Measurements from ENCODE around the gene STK35.

The STK35 gene

DNA sequence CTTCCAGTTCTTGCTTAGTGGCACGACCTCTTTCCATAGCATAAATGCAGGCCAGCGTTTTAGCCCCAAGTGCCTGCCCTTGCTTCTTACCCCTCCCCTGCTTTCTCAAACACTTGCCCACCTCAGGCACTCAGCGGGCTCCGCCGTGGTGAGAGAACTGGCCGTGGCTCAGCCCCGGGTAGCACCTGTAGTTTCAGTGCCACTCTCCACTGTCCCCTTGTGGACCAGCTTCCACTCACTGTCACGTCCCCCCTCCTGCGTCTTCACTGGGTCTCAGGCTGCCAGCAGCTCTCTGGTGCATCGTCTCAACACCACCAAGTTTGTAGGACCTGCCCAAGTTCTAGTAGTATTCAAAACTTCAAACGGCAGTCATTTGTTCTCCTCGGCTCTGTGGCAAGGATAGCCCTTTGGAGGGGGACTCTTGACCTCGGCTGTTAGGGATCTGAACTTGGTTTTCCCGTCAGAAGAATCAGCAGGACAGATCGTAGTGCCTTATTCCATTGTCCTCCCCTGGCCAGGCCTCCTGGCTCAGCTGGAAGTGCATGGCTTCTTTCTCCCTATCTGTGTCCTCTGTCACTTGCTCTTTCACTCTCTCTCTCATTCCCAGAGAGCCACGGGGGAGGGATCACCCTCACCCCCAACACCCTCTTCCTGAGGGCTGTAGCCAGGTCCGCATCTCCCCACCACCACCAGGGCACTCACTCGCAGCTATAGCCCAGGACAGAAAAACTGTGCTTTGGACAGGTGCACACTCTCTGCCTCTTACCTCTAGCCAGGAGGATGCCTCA is 44.6 kb downstream of the STK35 start:
- Histone ChIP-seq H3K36me3 (no peaks in the 10 kb centered on the region), H3K4me3 (ENCODE audit: low read depth, low read length) (no peak overlapping the region)
- no peak for DNase-seq

DNA sequence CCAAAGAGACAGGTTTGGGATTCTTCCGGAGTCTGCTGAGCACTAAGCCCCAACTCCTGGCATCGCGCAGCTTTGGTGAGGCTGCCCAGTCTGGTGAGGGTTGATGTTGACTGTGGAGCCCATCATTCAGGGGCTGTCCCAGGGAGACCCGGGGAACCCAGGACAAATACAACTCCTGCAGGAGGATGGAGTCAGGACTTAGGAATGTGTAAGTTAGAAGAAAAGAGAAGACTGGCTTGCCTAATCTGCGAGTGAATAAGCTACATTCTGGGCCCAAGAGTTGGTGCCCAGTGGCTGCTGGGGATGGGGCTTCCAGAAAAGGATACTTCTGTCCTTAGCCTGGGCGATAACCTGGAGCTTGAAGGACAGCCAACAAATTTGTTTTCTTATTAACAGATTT is 47.9 kb downstream of the STK35 start:
- TF ChIP-seq, protein P1, sequence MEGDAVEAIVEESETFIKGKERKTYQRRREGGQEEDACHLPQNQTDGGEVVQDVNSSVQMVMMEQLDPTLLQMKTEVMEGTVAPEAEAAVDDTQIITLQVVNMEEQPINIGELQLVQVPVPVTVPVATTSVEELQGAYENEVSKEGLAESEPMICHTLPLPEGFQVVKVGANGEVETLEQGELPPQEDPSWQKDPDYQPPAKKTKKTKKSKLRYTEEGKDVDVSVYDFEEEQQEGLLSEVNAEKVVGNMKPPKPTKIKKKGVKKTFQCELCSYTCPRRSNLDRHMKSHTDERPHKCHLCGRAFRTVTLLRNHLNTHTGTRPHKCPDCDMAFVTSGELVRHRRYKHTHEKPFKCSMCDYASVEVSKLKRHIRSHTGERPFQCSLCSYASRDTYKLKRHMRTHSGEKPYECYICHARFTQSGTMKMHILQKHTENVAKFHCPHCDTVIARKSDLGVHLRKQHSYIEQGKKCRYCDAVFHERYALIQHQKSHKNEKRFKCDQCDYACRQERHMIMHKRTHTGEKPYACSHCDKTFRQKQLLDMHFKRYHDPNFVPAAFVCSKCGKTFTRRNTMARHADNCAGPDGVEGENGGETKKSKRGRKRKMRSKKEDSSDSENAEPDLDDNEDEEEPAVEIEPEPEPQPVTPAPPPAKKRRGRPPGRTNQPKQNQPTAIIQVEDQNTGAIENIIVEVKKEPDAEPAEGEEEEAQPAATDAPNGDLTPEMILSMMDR (IDR thresholded peaks at IDR 0.05; ENCODE audit: low read depth, low read length): no peak
- Histone ChIP-seq H3K36me3 (no peaks in the 10 kb centered on the region), H3K4me1 (no peaks in the 10 kb centered on the region), H3K9me3 (no peaks in the 10 kb centered on the region), H3K27me3 (no peaks in the 10 kb centered on the region), H3K4me3 (ENCODE audit: low read depth, low read length) (no peak overlapping the region)
- no peak for DNase-seq

More for the DNA sequence above, 44.6 kb downstream of the STK35 start:
- Histone ChIP-seq H3K27me3 (no peaks in the 10 kb centered on the region), H3K9me3 (no peaks in the 10 kb centered on the region), H3K4me1 (no peaks in the 10 kb centered on the region)
- TF ChIP-seq, protein P1 (IDR thresholded peaks at IDR 0.05; ENCODE audit: low read depth, low read length): no peak

DNA sequence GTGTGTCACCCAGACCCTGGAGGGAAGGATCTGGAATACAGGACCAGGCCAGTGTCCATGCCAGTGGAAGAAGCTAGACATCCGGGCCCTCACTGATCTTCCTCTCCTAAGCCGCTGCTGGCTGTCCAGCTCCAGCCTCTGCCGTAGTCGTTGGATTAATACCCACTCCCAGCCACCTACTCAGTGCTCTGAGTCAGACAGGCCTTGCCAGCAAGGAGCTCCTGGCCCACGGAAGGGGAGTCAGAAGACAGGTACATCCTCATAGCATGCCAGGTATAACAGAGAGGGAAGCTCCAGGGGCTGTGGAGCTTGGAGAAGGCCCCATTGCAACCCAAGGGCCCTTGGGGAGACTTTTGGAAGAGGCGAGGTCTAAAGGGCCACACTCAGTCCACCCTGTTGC is 49.0 kb downstream of the STK35 start:
- no peaks in the 10 kb centered on the region for H3K36me3 ChIP-seq
- H3K27me3 ChIP-seq: no peaks in the 10 kb centered on the region
- H3K9me3 ChIP-seq: no peaks in the 10 kb centered on the region
- no peaks in the 10 kb centered on the region for H3K4me1 ChIP-seq
- H3K4me3 ChIP-seq (ENCODE audit: low read depth, low read length): no peak overlapping the region
- no peak for DNase-seq
- TF ChIP-seq, protein P1 (IDR thresholded peaks at IDR 0.05; ENCODE audit: low read depth, low read length): no peak

DNA sequence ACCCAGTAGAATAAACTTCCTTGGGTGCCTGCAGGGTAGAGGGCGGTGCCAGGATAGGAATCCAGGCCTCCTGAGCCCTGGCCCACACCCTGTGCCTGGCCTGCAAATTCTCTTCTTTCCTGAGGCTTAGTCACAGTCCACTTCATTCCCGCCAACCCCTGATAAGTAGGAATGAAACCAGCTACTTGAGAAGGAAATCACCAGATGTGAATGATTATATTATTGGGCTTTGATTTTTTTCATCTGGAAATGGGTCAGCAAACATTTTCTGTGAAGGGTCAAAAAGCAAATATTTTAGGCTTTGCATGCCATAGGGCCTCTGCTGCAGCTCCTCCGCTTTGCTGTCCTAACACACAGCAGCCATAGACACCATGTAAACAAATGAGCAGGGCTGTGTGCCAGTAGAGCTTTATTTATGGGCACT is 50.2 kb downstream of the STK35 start:
- TF ChIP-seq, protein P1 (IDR thresholded peaks at IDR 0.05; ENCODE audit: low read depth, low read length): no peak
- Histone ChIP-seq H3K4me1 (no peaks in the 10 kb centered on the region), H3K9me3 (no peaks in the 10 kb centered on the region), H3K27me3 (no peaks in the 10 kb centered on the region), H3K36me3 (no peaks in the 10 kb centered on the region), H3K4me3 (ENCODE audit: low read depth, low read length) (no peak overlapping the region)
- DNase-seq: peak; percentile 32

DNA sequence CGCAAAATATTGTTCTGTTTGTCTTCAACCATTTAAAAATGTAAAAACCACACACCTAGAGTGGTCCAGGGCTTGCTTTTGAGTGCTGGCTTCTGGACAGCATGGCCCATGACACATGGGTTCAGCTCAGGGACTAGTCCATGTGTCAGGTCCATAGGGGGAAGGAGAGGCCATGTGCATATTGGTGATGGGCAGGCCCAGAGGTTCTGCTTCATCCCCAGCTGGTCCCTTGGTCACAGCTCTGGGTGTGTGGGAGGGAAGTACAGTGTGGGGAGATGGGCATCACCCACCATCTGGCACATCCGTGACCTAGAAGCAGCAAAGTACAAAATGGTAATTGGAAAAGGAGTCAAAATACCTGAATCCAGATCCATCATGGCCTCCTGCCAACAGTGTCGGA is 50.7 kb downstream of the STK35 start:
- DNase-seq: no peak
- H3K4me1 ChIP-seq: no peaks in the 10 kb centered on the region
- H3K9me3 ChIP-seq: no peaks in the 10 kb centered on the region
- no peaks in the 10 kb centered on the region for H3K36me3 ChIP-seq
- H3K4me3 ChIP-seq (ENCODE audit: low read depth, low read length): no peak overlapping the region
- no peaks in the 10 kb centered on the region for H3K27me3 ChIP-seq
- TF ChIP-seq, protein P1 (IDR thresholded peaks at IDR 0.05; ENCODE audit: low read depth, low read length): no peak

DNA sequence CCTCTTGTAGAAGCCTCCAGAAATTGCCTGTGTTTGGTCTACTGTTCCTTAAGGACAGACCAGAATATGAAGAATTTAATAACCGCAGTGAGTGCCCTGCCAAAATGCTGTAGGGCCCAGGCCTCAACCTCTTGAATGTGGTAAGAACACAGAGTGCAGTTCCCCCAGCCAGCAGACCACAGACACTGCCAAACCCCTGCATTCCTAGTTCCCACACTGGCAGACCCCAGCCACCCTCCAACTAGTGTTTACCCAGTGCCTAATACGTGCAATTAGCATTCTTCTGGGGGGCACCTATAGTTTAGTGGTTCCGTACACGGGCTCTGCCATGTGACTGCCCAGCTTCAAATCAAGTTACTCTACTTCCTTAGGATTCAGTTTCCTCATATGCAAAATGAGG is 51.7 kb downstream of the STK35 start:
- Histone ChIP-seq H3K27me3 (no peaks in the 10 kb centered on the region), H3K4me1 (no peaks in the 10 kb centered on the region), H3K4me3 (ENCODE audit: low read depth, low read length) (no peak overlapping the region), H3K9me3 (no peaks in the 10 kb centered on the region), H3K36me3 (no peaks in the 10 kb centered on the region)
- TF ChIP-seq, protein P1 (IDR thresholded peaks at IDR 0.05; ENCODE audit: low read depth, low read length): no peak
- DNase-seq: no peak
